Loucy (cell line): ENCODE results near the gene GPR171.

ENCODE experiments used
- CTCF ChIP-seq: fragments of 200-600 bp; sonication (generic); conservative IDR thresholded peaks from 2 replicates; pipeline ENCODE4 v1.5.1; 2014; ENCODE audit warnings: mild to moderate bottlenecking, antibody characterized with exemption, low read length
- EZH2phosphoT487 ChIP-seq: fragments of 200-600 bp; IDR thresholded peaks from 2 replicates; pipeline ENCODE4 v1.6.1; 2018; ENCODE audit warnings: antibody characterized with exemption, mild to moderate bottlenecking, moderate library complexity, borderline replicate concordance

GRCh38 chr3:151178208-151178845 lies 24.7 kb downstream of the GPR171 start:
- no peak for TF ChIP-seq CTCF
- no peak for TF ChIP-seq EZH2phosphoT487
